CD4-positive, CD25-positive, alpha-beta regulatory T cell (primary cell): ENCODE data around the gene SCN8A. TPM values are rescaled to one million over a fixed set of nuclear protein-coding genes. Genes with fewer than 3 reads are reported as not detected.

Experiments used
- ATAC-seq, 2 donors: fragments of 150-1000 bp; cut with Tn5 transposase; one replicate each; pipeline ENCODE4 v1.10.0; 2021; ENCODE audit warnings: low read depth in 2 of 2, moderate number of reproducible peaks in 2 of 2, moderate library complexity in 1 of 2
- DNase-seq, 3 donors: peaks; one replicate each; pipeline versions ENCODE4 v3.0.0 to v3.0.0-alpha.2; 2012 to 2022; ENCODE audit warnings: mixed read lengths in 1 of 3
- H3K27ac ChIP-seq: one replicate; pipeline ENCODE4 v1.7.0; 2013; ENCODE audit warnings: mild to moderate bottlenecking, low read length; ENCODE audit not compliant: insufficient read depth, poor library complexity, severe bottlenecking
- H3K27me3 ChIP-seq: one replicate; pipeline ENCODE4 v1.7.0; 2013; ENCODE audit warnings: low read length; ENCODE audit not compliant: control insufficient read depth, insufficient read depth
- H3K36me3 ChIP-seq: one replicate; pipeline ENCODE4 v1.7.0; 2013; ENCODE audit warnings: mild to moderate bottlenecking, low read length, moderate library complexity; ENCODE audit not compliant: control insufficient read depth, insufficient read depth
- H3K4me1 ChIP-seq: 2 replicates; pipeline ENCODE4 v1.7.0; 2013; ENCODE audit warnings: mild to moderate bottlenecking, low read length; ENCODE audit not compliant: insufficient read depth, control insufficient read depth, poor library complexity, severe bottlenecking
- H3K4me3 ChIP-seq: one replicate; pipeline ENCODE4 v1.7.0; 2013; ENCODE audit warnings: low read depth, mild to moderate bottlenecking, low read length, moderate library complexity
- H3K9me3 ChIP-seq, 2 experiments: 1 replicate in 1 of 2; 2 replicates in 1 of 2; pipeline ENCODE4 v1.7.0; 2013; ENCODE audit warnings: low read length in 2 of 2, mild to moderate bottlenecking in 1 of 2, moderate library complexity in 1 of 2; ENCODE audit not compliant: control insufficient read depth in 2 of 2
- H3K27ac Mint-ChIP-seq, 3 donors: one replicate each; pipeline ENCODE4 v1.8.0; 2020 to 2022; ENCODE audit warnings: mild to moderate bottlenecking in 3 of 3, mixed read lengths in 3 of 3, moderate library complexity in 2 of 3
- H3K27me3 Mint-ChIP-seq: one replicate; pipeline ENCODE4 v1.8.0; 2022; ENCODE audit warnings: mild to moderate bottlenecking, mixed read lengths
- H3K36me3 Mint-ChIP-seq: one replicate; pipeline ENCODE4 v1.8.0; 2020; ENCODE audit warnings: mixed read lengths
- H3K4me1 Mint-ChIP-seq, 4 donors: one replicate each; pipeline ENCODE4 v1.8.0; 2020 to 2022; ENCODE audit warnings: mixed read lengths in 4 of 4, mild to moderate bottlenecking in 1 of 4
- H3K4me3 Mint-ChIP-seq, 4 donors: one replicate each; pipeline ENCODE4 v1.8.0; 2020 to 2022; ENCODE audit warnings: mild to moderate bottlenecking in 4 of 4, mixed read lengths in 4 of 4, moderate library complexity in 3 of 4
- H3K9me3 Mint-ChIP-seq, 7 donors: one replicate each; pipeline ENCODE4 v1.8.0; 2020 to 2022; ENCODE audit warnings: mixed read lengths in 7 of 7, mild to moderate bottlenecking in 3 of 7, moderate library complexity in 2 of 7
- polyA plus RNA-seq, 4 donors: library from polyadenylated mRNA; unstranded; fragments of 300-500 nt; fragmentation: Illumina TruSeq; gene quantifications; one replicate each; pipeline ENCODE4 v1.2.3, GENCODE V29; 2021
- total RNA-seq: library from RNA; stranded (reverse); gene quantifications from one replicate; pipeline ENCODE4 v1.2.3, GENCODE V29; 2022

Gene SCN8A
- total and polyA plus RNA-seq, 5 donors from 2014 or later, result 0.30 to 1.1 (median 0.61) TPM

- no peaks in the 10 kb centered on the region for H3K36me3 ChIP-seq
- Mint-ChIP-seq H3K4me3 (peak overlapping the region; percentile 47 to 75 (median 70)), H3K36me3 (no peaks in the 10 kb centered on the region), H3K9me3 (peaks cover 0 to 2% (median 0%) of the 10 kb centered on the region in 7 donors), H3K4me1 (peaks cover 0 to 9% (median 7%) of the 10 kb centered on the region in 4 donors), H3K27ac (no peak overlapping the region), H3K27me3 (peaks cover 34% of the 10 kb centered on the region)
- no peaks in the 10 kb centered on the region for H3K9me3 ChIP-seq
- ATAC-seq (no peak), DNase-seq (no peak)
- H3K4me3 ChIP-seq, result no peak overlapping the region
- H3K27ac ChIP-seq, result no peak overlapping the region
- no peaks in the 10 kb centered on the region for H3K27me3 ChIP-seq
- peaks cover 13% of the 10 kb centered on the region for H3K4me1 ChIP-seq
Measured at GRCh38 chr12:51812871-51813270, 221.8 kb downstream of the SCN8A start.

DNA sequence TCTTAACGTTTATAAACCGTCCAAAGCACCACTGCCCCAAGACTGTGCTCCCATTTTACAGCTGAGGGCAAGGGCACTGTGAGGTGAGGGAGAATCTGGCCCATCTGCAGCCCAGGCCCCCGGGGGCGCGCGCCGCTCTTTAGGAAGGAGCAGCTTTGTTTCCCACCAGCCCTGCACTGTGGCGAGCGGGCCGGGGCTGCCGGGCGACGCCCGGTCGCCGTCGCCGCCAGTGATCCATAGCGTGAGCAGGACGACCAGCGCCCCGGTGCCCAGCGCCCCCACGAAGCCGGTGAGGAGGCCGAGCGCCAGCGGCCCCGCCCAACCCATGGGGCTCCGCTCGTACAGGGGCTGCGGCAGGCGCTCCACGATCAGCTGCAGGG, 222.9 kb downstream of the SCN8A start:
- Histone ChIP-seq H3K4me1 (peaks cover 13% of the 10 kb centered on the region), H3K27me3 (no peaks in the 10 kb centered on the region), H3K27ac (no peak overlapping the region), H3K36me3 (no peaks in the 10 kb centered on the region), H3K9me3 (no peaks in the 10 kb centered on the region), H3K4me3 (no peak overlapping the region)
- Mint-ChIP-seq H3K27me3 (peaks cover 40% of the 10 kb centered on the region), H3K36me3 (no peaks in the 10 kb centered on the region), H3K27ac (peak overlapping the region in 1 of 3 donors; percentile 56), H3K9me3 (peaks cover 0 to 2% (median 0%) of the 10 kb centered on the region in 7 donors), H3K4me3 (peak overlapping the region in 2 of 4 donors; percentile 65 to 74), H3K4me1 (peaks cover 0 to 9% (median 7%) of the 10 kb centered on the region in 4 donors)
- DNase-seq, result no peak
- ATAC-seq, result no peak

DNA sequence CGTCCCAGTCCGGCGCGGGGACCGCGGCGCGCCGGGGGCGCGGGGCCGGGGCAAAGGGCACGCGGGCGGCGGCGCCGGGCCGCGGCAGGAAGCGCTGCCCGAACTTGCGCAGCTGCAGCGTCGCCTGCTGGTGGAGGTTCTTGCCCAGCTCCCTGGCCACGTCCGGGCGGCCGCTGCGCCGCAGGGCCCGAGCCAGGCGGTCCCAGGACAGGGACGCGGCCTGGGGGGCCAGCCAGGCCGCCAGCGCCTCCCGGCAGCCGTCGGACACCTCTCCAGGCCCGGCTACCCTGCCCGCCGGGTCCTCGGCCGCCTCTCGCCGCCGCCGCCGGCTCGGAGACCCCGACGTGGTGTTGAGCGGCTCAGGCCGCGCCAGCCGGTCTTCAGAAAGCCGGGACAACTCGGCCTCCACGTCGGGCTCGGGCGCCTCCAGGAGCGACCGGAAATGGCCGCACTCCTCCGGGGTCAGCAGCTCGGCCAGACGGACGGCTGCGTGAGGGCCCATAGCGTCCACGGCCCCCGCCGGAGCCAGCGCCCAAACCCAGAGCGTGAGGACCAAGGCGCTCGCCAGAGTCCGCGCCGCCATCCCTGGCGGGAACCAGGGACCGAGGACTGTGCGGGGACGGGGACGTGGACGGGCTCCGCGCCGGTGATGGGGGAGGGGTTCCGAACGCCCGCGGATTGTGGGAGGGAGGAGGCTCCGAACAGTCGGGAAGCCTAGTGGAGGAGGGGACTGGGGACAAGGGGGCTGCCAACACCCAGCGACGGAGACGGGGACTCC, 223.5 kb downstream of the SCN8A start:
- Mint-ChIP-seq H3K36me3 (no peaks in the 10 kb centered on the region), H3K9me3 (peaks cover 0 to 2% (median 0%) of the 10 kb centered on the region in 7 donors), H3K4me3 (peak overlapping the region in 3 of 4 donors; percentile 85 to 87 (median 87)), H3K4me1 (peaks cover 0 to 9% (median 7%) of the 10 kb centered on the region in 4 donors), H3K27me3 (peaks cover 43% of the 10 kb centered on the region), H3K27ac (peak overlapping the region in 2 of 3 donors; percentile 31 to 66)
- no peaks in the 10 kb centered on the region for H3K36me3 ChIP-seq
- H3K4me1 ChIP-seq, result peaks cover 13% of the 10 kb centered on the region
- H3K4me3 ChIP-seq, result no peak overlapping the region
- H3K27me3 ChIP-seq, result no peaks in the 10 kb centered on the region
- no peak overlapping the region for H3K27ac ChIP-seq
- no peaks in the 10 kb centered on the region for H3K9me3 ChIP-seq
- ATAC-seq (peak; percentile 77 to 85), DNase-seq (peak; percentile 35 to 76 (median 55))

DNA sequence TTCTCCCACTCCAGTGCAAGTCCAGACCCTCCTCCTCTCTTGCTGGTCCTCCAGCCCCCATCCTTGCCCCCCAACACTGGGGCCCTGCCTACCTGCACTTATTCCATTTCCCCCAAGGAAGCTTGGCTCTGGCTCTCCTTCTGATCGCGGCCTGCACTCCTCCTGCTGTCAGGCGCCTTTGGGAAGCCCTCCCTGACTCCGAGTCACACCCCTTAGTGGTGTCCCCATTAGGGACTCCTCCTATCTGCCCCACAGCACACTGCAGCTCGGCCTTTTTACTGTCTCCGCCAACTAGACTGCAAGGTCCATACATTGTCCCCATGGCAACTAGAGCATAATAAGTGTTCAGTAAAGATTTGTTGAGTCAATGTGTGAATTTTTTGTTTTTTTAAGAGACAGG, 224.5 kb downstream of the SCN8A start:
- H3K27me3 ChIP-seq, result no peaks in the 10 kb centered on the region
- H3K9me3 Mint-ChIP-seq, result peaks cover 0 to 2% (median 0%) of the 10 kb centered on the region in 7 donors
- H3K27me3 Mint-ChIP-seq, result peaks cover 46% of the 10 kb centered on the region
- peaks cover 22% of the 10 kb centered on the region for H3K4me1 ChIP-seq
- H3K9me3 ChIP-seq, result no peaks in the 10 kb centered on the region
- DNase-seq (no peak), ATAC-seq (no peak)
- no peaks in the 10 kb centered on the region for H3K36me3 Mint-ChIP-seq
- no peak overlapping the region for H3K27ac ChIP-seq
- no peak overlapping the region for H3K4me3 ChIP-seq
- peaks cover 0 to 14% (median 8%) of the 10 kb centered on the region in 4 donors for H3K4me1 Mint-ChIP-seq
- peak overlapping the region in 1 of 3 donors; percentile 66 for H3K27ac Mint-ChIP-seq
- no peaks in the 10 kb centered on the region for H3K36me3 ChIP-seq
- H3K4me3 Mint-ChIP-seq, result peak overlapping the region; percentile 85 to 94 (median 87)

GRCh38 chr12:51817027-51817953, 226.3 kb downstream of the SCN8A start:
- Mint-ChIP-seq H3K4me1 (peaks cover 0 to 14% (median 8%) of the 10 kb centered on the region in 4 donors), H3K27me3 (peaks cover 46% of the 10 kb centered on the region), H3K36me3 (no peaks in the 10 kb centered on the region), H3K4me3 (peak overlapping the region in 3 of 4 donors; percentile 1 to 18 (median 3)), H3K9me3 (peaks cover 0 to 2% (median 0%) of the 10 kb centered on the region in 7 donors), H3K27ac (no peak overlapping the region)
- DNase-seq (no peak), ATAC-seq (no peak)
- Histone ChIP-seq H3K27ac (no peak overlapping the region), H3K9me3 (no peaks in the 10 kb centered on the region), H3K36me3 (no peaks in the 10 kb centered on the region), H3K4me1 (peaks cover 27% of the 10 kb centered on the region), H3K27me3 (no peaks in the 10 kb centered on the region), H3K4me3 (no peak overlapping the region)

DNA sequence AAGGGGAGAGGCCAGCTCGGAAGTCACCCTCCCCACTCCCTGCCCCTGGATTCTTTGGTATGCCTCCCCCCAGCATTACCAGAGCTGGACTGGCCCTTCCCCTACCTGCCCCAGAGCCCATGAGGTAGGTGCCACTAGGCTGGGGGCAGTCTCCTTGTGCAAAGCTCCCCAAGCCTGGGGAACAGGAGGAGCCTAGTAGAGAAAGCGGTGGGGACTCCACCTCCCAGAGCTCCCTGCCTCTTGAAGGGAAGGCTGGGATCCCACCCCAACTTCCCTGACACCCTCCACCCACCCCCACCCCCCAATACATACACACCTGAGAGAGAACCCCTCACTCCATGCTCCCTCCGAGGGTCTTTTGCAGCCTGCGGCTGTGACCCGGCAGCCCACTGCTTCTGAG, 227.1 kb downstream of the SCN8A start:
- DNase-seq (no peak), ATAC-seq (no peak)
- H3K27ac ChIP-seq, result no peak overlapping the region
- Mint-ChIP-seq H3K4me1 (peaks cover 0 to 20% (median 8%) of the 10 kb centered on the region in 4 donors), H3K4me3 (no peak overlapping the region), H3K9me3 (peaks cover 0 to 2% (median 0%) of the 10 kb centered on the region in 7 donors), H3K27ac (no peak overlapping the region), H3K27me3 (peaks cover 52% of the 10 kb centered on the region), H3K36me3 (no peaks in the 10 kb centered on the region)
- peaks cover 27% of the 10 kb centered on the region for H3K4me1 ChIP-seq
- no peaks in the 10 kb centered on the region for H3K27me3 ChIP-seq
- H3K9me3 ChIP-seq, result no peaks in the 10 kb centered on the region
- H3K4me3 ChIP-seq, result no peak overlapping the region
- no peaks in the 10 kb centered on the region for H3K36me3 ChIP-seq

DNA sequence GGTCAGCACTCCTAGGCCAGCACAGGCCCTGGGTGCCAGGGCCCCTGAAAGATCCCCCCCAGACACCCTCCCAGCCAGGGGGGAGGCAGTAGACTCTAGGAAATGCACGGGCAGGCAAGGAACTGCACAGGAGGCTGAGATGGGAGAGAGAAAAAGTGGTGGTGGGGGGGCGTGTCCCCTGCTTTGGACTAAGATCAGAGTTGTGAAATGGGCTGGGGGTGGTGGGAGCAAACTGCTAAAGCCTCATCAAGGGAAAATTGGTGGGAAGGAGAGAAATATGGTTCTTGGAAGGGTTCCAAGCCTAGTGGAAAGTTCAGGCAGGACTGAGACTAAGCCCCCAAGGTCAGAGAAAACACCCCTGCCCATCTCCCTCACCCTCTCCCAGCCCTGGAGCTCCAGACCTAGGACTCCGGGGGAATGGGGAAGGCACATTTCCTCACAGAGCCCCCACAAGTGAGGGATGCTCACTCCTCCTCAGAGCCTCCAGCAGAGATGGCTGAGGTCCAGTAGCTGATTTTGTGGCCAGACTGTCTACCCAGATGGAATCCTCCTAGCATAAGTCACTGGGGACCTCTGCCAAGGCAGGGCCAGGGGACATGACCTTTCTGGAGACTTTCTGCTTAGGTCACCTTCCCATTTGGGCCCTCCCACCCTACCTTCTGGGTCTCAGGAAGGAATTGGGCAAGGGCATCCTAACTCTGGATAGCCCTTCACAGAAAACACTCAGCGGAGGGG, 227.7 kb downstream of the SCN8A start:
- ATAC-seq (no peak), DNase-seq (no peak)
- H3K36me3 Mint-ChIP-seq, result no peaks in the 10 kb centered on the region
- H3K4me1 ChIP-seq, result peaks cover 25% of the 10 kb centered on the region
- H3K27me3 ChIP-seq, result no peaks in the 10 kb centered on the region
- H3K27me3 Mint-ChIP-seq, result peaks cover 49% of the 10 kb centered on the region
- H3K36me3 ChIP-seq, result no peaks in the 10 kb centered on the region
- peak overlapping the region in 1 of 4 donors; percentile 38 for H3K4me3 Mint-ChIP-seq
- H3K27ac ChIP-seq, result no peak overlapping the region
- no peak overlapping the region for H3K27ac Mint-ChIP-seq
- H3K9me3 ChIP-seq, result no peaks in the 10 kb centered on the region
- peaks cover 0 to 2% (median 0%) of the 10 kb centered on the region in 7 donors for H3K9me3 Mint-ChIP-seq
- H3K4me1 Mint-ChIP-seq, result peaks cover 0 to 24% (median 10%) of the 10 kb centered on the region in 4 donors
- no peak overlapping the region for H3K4me3 ChIP-seq
